ENCODE measurements around the gene PITX3. TPM values are rescaled to one million over a fixed set of nuclear protein-coding genes. Genes with fewer than 3 reads are reported as not detected.

Gene PITX3
- total and polyA plus RNA-seq, 9 of the 15 experiments (the other 6 are each of a cell fraction or from before 2014, with no cell fraction given) = 0.30 to 0.98 (median 0.95) TPM; not detected in 6

DNA sequence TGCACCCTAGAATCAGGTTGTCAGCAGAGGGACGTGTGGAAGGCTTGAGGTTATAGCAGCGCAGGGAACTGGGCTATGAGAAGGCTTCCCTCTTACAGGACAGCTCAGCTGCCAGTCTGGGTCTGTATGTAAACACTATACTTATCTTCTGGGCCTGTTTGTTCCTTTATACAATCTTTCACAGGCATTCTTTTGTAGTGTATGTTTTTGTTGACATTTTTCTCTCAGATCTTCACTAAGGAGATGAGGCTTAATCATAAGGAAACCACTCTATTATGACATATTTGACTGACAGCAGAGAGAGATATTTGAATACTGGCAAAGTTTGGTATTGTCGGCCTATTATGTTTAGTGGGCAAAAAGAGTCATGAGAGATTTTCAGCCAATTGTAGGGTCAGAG is 4.9 kb upstream of the PITX3 start:
- Histone ChIP-seq H3K4me3 (peak overlapping the region; percentile 84), H3K79me2 (ENCODE audit: control insufficient read depth, insufficient read depth, low read length) (peaks cover 59% of the 10 kb centered on the region), H3K36me3 (ENCODE audit: control insufficient read depth, insufficient read depth, low read length) (peaks cover 15% of the 10 kb centered on the region; the same call in 2 of the 3 replicates), H3K9me3 (replicated peaks; ENCODE audit: control insufficient read depth, insufficient read depth, low read depth, low read length) (no peaks in the 10 kb centered on the region), H2AFZ (ENCODE audit: low read depth, low read length) (no peak overlapping the region), H3K4me2 (ENCODE audit: insufficient read depth, low read length) (peak overlapping the region; percentile 97), H3K4me1 (replicated peaks in 1 of 2; ENCODE audit: control insufficient read depth in 2 of 2, insufficient read depth in 2 of 2, low read length in 2 of 2) (peaks cover 6 to 25% of the 10 kb centered on the region in 2 experiments), H3K9me1 (ENCODE audit: control insufficient read depth, insufficient read depth, low read length) (no peaks in the 10 kb centered on the region), H3K27me3 (ENCODE audit: control insufficient read depth in 2 of 2, insufficient read depth in 2 of 2, low read length in 2 of 2) (no peaks in the 10 kb centered on the region), H3K27ac (ENCODE audit: extremely low read depth, low read depth, low read length) (peak overlapping the region; percentile 75; the same call in 2 of the 3 replicates), H3K9ac (ENCODE audit: insufficient read depth in 1 of 2, low read depth in 2 of 2, low read length in 2 of 2) (peak overlapping the region; percentile 80 to 81; a peak in 3 of 4 replicates), H4K20me1 (replicated peaks; ENCODE audit: control insufficient read depth, insufficient read depth, low read length) (peaks cover 14% of the 10 kb centered on the region; the same call in 1 of the 2 replicates)
- TSS peak; percentile 69 for BruUV-seq (replicated peaks)
- ATAC-seq (no peak), DNase-seq (ENCODE audit: extremely low read depth in 1 of 4, low spot score in 3 of 4) (no peak), FAIRE-seq (no peak)
- TF ChIP-seq, protein P1, sequence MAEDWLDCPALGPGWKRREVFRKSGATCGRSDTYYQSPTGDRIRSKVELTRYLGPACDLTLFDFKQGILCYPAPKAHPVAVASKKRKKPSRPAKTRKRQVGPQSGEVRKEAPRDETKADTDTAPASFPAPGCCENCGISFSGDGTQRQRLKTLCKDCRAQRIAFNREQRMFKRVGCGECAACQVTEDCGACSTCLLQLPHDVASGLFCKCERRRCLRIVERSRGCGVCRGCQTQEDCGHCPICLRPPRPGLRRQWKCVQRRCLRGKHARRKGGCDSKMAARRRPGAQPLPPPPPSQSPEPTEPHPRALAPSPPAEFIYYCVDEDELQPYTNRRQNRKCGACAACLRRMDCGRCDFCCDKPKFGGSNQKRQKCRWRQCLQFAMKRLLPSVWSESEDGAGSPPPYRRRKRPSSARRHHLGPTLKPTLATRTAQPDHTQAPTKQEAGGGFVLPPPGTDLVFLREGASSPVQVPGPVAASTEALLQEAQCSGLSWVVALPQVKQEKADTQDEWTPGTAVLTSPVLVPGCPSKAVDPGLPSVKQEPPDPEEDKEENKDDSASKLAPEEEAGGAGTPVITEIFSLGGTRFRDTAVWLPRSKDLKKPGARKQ (CRISPR knock-in tag; IDR thresholded peaks at IDR 0.05) = no peak
- TF ChIP-seq PBX2 (CRISPR knock-in tag; IDR thresholded peaks at IDR 0.05; ENCODE audit: low read depth) (no peak), PBX2 (tag; conservative IDR thresholded peaks at IDR 0.05; ENCODE audit: low read depth) (0 out of 2 replicates have a peak, but pooled peaks have one; percentile 10), PKNOX1 (IDR thresholded peaks at IDR 0.05) (peak; percentile 83)
- in situ Hi-C loops (cut with MboI) (loop anchor here (25.0 kb wide), 1 partner anchor 341 kb away; no protein-coding TSS in a partner anchor), intact Hi-C loops (cut with micrococcal nuclease) (no loop called here)
- CTCF ChIA-PET (ENCODE audit: low intra/inter-chr PET ratio) = no interaction called here
- 3% methylated on average over 3 of the region's 3 CpGs for WGBS (ENCODE audit: insufficient coverage, low coverage, missing lambda C conversion rate)
- POLR2A ChIA-PET = interaction anchor here (1.2 kb wide), 1 partner anchor 105 kb away, joined by 3 read pairs; no protein-coding TSS in a partner anchor
